Measurements from ENCODE around the gene TIMM44.

DNA sequence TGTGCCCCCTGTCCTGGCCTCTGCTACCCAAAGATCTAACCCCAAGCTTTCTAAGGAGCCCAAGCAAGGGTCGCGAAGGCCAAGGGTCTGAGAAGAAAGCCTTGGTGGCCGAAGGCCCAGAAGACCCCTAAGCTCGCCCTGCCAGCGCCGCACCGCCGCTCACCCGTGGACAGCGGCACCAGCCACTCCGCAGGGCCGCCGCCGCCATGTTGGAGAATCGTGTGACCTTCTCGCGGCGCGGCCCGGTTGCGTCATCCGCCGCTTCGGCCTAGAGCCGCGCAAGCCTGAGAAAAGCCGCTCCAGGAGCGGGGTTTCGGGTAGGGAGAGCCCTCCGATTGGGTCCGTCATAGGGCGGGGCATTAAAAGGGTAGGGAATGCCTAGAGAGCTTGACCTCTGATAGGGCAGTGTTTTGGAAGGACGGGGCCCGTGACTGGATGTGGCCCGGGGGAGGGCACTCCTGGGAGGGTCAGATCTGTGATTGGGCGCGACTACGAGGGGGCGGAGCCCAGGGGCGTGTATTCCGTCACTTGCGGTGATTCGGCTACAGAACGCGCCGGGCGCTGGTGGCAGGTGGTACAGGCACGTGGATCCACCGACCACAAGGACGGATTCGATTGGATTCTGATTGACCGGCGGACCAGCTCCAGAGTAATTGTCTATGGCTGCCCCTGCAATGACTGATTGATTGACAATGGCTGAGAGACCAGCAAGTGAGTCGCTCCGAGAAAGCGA lies at the start of gene TIMM44:
- no peak for TF ChIP-seq GATA3 (IDR thresholded peaks at IDR 0.05; ENCODE audit: low read depth, low read length)
- no peak for TF ChIP-seq GATA2 (IDR thresholded peaks at IDR 0.05; ENCODE audit: low read depth, low read length)

Data from SH-SY5Y (cell line).